ENCODE measurements around the gene APOBEC3F.
"Not testable (repeated sequence)": the region's sequence is repeated elsewhere in the genome, so short reads cannot be mapped to it uniquely, and the experiment has no call there.

APOBEC3F gene

DNA sequence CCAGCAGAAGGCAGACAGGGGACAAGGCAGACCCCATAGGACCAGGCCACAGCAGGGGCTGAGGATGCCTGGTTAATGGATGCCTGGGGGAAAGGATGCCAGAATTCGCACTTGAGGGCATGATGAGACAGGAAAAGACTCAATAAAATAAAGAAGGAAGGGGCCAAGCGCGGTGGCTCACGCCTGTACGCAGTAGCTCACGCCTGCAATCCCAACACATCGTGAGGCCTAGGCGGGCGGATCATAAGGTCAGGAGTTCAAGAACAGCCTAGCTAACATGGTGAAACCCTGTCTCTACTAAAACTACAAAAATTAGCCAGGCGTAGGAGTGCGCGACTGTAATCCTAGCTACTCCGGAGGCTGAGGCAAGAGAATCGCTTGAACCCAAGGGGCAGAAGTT lies 10.0 kb upstream of the APOBEC3F start:
- TF ChIP-seq, protein P1, sequence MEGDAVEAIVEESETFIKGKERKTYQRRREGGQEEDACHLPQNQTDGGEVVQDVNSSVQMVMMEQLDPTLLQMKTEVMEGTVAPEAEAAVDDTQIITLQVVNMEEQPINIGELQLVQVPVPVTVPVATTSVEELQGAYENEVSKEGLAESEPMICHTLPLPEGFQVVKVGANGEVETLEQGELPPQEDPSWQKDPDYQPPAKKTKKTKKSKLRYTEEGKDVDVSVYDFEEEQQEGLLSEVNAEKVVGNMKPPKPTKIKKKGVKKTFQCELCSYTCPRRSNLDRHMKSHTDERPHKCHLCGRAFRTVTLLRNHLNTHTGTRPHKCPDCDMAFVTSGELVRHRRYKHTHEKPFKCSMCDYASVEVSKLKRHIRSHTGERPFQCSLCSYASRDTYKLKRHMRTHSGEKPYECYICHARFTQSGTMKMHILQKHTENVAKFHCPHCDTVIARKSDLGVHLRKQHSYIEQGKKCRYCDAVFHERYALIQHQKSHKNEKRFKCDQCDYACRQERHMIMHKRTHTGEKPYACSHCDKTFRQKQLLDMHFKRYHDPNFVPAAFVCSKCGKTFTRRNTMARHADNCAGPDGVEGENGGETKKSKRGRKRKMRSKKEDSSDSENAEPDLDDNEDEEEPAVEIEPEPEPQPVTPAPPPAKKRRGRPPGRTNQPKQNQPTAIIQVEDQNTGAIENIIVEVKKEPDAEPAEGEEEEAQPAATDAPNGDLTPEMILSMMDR (conservative IDR thresholded peaks at IDR 0.05; ENCODE audit: low read depth): no peak
- POLR2A ChIA-PET (ENCODE audit: low non-redundant PET): no interaction called here
- no peak overlapping the region for H3K27ac ChIP-seq
- no peak for DNase-seq (ENCODE audit: low spot score)
- CTCF ChIA-PET: no interaction called here

- DNase-seq (ENCODE audit: low spot score); CTCF ChIA-PET; H3K27ac ChIP-seq; POLR2A ChIA-PET (ENCODE audit: low non-redundant PET): not testable (repeated sequence)
Observed at GRCh38 chr22:39031434-39032295, 9.0 kb upstream of the APOBEC3F start.

- CTCF ChIA-PET: interaction anchor here (0.6 kb wide), 1 partner anchor 151 kb away, joined by 3 read pairs; no protein-coding TSS in a partner anchor
- POLR2A ChIA-PET (ENCODE audit: low non-redundant PET); H3K27ac ChIP-seq; DNase-seq (ENCODE audit: low spot score): not testable (repeated sequence)
Observed at GRCh38 chr22:39037071-39037470, 3.6 kb upstream of the APOBEC3F start.

DNA sequence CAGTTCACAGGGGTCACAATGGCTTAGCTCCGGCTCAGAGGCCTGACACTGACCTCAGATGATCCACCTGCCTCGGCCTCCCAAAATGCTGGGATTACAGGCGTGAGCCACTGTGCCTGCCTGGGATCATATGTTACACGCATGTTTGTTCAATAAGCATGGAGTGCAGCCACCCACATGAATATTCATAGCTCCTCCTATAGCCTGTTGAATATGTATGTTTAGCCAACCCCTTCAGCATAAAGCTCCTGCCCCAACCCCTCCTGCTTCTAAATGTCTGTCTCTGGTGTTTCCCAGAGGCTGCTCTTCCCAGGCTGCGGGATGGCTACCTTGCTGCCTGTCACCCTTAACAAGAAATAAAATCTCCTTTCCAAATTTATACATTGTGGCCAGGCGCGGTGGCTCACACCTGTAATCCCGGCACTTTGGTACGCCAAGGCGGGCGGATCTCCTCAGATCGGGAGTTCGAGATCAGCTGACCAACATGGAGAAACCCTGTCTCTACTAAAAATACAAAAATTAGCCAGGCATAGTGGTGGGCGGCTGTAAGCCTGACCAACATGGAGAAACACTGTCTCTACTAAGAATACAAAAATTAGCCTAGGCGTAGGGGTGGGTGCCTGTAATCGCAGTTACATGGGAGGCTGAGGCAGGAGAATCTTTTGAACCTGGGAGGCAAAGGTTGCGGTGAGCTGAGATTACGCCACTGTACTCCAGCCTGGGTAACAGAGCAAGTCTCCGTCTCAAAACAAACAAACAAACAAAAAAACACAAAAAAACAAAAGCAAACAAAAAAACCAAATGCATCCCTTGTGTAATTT lies 1.1 kb upstream of the APOBEC3F start:
- ChIA-PET POLR2A (ENCODE audit: low non-redundant PET) (no interaction called here), CTCF (no interaction called here)
- H3K27ac ChIP-seq: peak overlapping the region; percentile 86
- TF ChIP-seq, protein P1 (conservative IDR thresholded peaks at IDR 0.05; ENCODE audit: low read depth): no peak
- DNase-seq (ENCODE audit: low spot score): no peak

GRCh38 chr22:39040155-39040537 lies 518 bp upstream of the APOBEC3F start:
- CTCF ChIA-PET; DNase-seq (ENCODE audit: low spot score); POLR2A ChIA-PET (ENCODE audit: low non-redundant PET): not testable (repeated sequence)
- peak overlapping the region; percentile 86 for H3K27ac ChIP-seq

- CTCF ChIA-PET: interaction anchor here (0.6 to 1.2 kb wide), 2 partner anchors 39 to 83 kb away, joined by 3 to 4 read pairs; no protein-coding TSS in a partner anchor
- POLR2A ChIA-PET (ENCODE audit: low non-redundant PET): no interaction called here
- TF ChIP-seq, protein P1 (conservative IDR thresholded peaks at IDR 0.05; ENCODE audit: low read depth): no peak
- no peak for DNase-seq (ENCODE audit: low spot score)
- no peak overlapping the region; the same call in 1 of the 2 replicates for H3K27ac ChIP-seq
Observed at GRCh38 chr22:39041908-39042307, 1.2 kb downstream of the APOBEC3F start.

GRCh38 chr22:39043063-39043462 lies 2.4 kb downstream of the APOBEC3F start:
- H3K27ac ChIP-seq; DNase-seq (ENCODE audit: low spot score); POLR2A ChIA-PET (ENCODE audit: low non-redundant PET); CTCF ChIA-PET: not testable (repeated sequence)

- CTCF ChIA-PET; POLR2A ChIA-PET (ENCODE audit: low non-redundant PET); H3K27ac ChIP-seq; DNase-seq (ENCODE audit: low spot score): not testable (repeated sequence)
Observed at GRCh38 chr22:39045136-39045535, 4.5 kb downstream of the APOBEC3F start.

- POLR2A ChIA-PET (ENCODE audit: low non-redundant PET); H3K27ac ChIP-seq; DNase-seq (ENCODE audit: low spot score): not testable (repeated sequence)
- CTCF ChIA-PET: interaction anchor here (0.6 kb wide), 1 partner anchor 82 kb away, joined by 4 read pairs; no protein-coding TSS in a partner anchor
Observed at GRCh38 chr22:39049486-39049885, 8.8 kb downstream of the APOBEC3F start.

DNA sequence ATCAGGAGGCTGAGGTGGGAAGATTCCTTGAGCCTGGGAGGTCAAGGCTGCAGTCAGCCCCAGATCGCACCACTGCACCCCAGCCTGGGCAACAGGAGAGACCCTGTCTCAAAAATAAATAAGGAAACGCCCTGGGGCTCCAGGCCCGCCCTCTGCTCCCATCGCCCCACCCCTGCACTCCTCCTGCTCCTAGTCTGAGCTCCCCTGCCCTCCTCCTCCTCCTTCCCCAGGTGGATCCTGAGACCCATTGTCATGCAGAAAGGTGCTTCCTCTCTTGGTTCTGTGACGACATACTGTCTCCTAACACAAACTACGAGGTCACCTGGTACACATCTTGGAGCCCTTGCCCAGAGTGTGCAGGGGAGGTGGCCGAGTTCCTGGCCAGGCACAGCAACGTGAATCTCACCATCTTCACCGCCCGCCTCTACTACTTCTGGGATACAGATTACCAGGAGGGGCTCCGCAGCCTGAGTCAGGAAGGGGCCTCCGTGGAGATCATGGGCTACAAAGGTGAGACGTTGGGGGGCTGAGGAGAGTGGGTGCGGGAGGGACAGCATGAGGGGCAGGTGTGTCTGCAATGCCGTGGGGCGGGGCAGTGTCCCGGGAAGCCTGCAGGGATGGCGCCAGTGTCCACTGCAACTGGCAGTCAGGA lies 11.3 kb downstream of the APOBEC3F start:
- POLR2A ChIA-PET (ENCODE audit: low non-redundant PET); DNase-seq (ENCODE audit: low spot score); H3K27ac ChIP-seq: not testable (repeated sequence)
- CTCF ChIA-PET: interaction anchor here (0.6 kb wide), 1 partner anchor 38 kb away, joined by 4 read pairs; no protein-coding TSS in a partner anchor

Measured in RWPE1 (cell line).